ENCODE measurements around the gene WWC2.

The WWC2 gene

GRCh38 chr4:183329954-183330742, 231.1 kb downstream of the WWC2 start:
- Histone ChIP-seq H3K4me1 (no peaks in the 10 kb centered on the region), H3K27me3 (no peaks in the 10 kb centered on the region), H3K9me3 (no peaks in the 10 kb centered on the region), H3K27ac (no peak overlapping the region), H3K36me3 (no peaks in the 10 kb centered on the region), H3K4me3 (no peak overlapping the region)
- TF ChIP-seq, protein P1, sequence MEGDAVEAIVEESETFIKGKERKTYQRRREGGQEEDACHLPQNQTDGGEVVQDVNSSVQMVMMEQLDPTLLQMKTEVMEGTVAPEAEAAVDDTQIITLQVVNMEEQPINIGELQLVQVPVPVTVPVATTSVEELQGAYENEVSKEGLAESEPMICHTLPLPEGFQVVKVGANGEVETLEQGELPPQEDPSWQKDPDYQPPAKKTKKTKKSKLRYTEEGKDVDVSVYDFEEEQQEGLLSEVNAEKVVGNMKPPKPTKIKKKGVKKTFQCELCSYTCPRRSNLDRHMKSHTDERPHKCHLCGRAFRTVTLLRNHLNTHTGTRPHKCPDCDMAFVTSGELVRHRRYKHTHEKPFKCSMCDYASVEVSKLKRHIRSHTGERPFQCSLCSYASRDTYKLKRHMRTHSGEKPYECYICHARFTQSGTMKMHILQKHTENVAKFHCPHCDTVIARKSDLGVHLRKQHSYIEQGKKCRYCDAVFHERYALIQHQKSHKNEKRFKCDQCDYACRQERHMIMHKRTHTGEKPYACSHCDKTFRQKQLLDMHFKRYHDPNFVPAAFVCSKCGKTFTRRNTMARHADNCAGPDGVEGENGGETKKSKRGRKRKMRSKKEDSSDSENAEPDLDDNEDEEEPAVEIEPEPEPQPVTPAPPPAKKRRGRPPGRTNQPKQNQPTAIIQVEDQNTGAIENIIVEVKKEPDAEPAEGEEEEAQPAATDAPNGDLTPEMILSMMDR (IDR thresholded peaks at IDR 0.05), result no peak
- intact Hi-C loops (cut with DNase I; ENCODE audit: low total_unique reads), result no loop called here
- no peak for DNase-seq

GRCh38 chr4:183330841-183331240, 231.8 kb downstream of the WWC2 start:
- no peaks in the 10 kb centered on the region for H3K9me3 ChIP-seq
- TF ChIP-seq, protein P1 (IDR thresholded peaks at IDR 0.05), result no peak
- no peaks in the 10 kb centered on the region for H3K27me3 ChIP-seq
- peaks cover 0 to 2% (median 0%) of the 10 kb centered on the region in 4 donors for H3K4me1 ChIP-seq
- no peaks in the 10 kb centered on the region for H3K36me3 ChIP-seq
- no peak overlapping the region for H3K4me3 ChIP-seq
- intact Hi-C loops (cut with DNase I; ENCODE audit: low total_unique reads), result no loop called here
- no peak overlapping the region for H3K27ac ChIP-seq
- DNase-seq, result no peak

- no peaks in the 10 kb centered on the region for H3K27me3 ChIP-seq
- intact Hi-C loops (cut with DNase I; ENCODE audit: low total_unique reads), result no loop called here
- peaks cover 0 to 2% (median 0%) of the 10 kb centered on the region in 4 donors for H3K4me1 ChIP-seq
- no peaks in the 10 kb centered on the region for H3K9me3 ChIP-seq
- no peak overlapping the region for H3K4me3 ChIP-seq
- no peak overlapping the region for H3K27ac ChIP-seq
- TF ChIP-seq, protein P1 (IDR thresholded peaks at IDR 0.05), result no peak
- no peaks in the 10 kb centered on the region for H3K36me3 ChIP-seq
- DNase-seq, result no peak
Observed at GRCh38 chr4:183332447-183332846, 233.4 kb downstream of the WWC2 start.

DNA sequence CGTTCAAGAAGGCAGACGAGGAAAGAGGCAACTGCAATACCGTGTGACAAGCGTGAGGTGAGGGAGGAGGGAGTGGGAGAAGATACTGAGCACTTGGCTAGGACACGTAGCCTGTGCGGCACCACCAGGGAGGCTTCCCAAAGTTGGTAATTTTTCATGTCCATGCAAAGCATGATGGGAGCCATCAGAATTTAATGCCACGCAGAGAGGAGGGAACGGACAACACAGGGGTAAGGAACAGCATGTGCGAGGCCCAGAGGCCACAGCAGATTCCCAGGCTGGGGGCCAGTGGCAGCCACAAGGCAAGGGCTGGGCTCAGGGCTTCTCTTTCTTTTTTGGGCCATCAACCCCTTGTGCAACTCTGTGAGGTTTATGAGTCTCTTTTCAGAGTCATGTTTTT, 234.1 kb downstream of the WWC2 start:
- intact Hi-C loops (cut with DNase I; ENCODE audit: low total_unique reads), result no loop called here
- TF ChIP-seq, protein P1 (IDR thresholded peaks at IDR 0.05), result no peak

DNA sequence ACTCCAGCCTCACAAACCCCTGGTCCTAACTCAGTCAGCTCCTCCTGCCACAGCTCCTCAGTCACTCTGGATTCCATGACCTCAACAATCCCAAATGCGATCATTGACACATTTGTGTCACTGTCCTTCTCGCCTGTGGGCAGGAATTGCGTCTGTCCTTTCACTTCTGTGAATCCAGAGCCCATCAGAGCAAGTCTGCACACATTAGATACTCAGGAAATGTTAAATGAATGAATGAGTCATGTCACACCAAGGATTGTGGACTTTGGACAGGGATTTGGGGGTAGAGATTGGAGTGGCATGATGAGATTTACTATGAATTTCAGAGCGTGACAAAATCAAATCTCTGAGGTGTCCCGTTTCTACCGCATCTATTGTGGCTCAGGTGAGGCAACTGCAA, 234.9 kb downstream of the WWC2 start:
- Histone ChIP-seq H3K36me3 (no peaks in the 10 kb centered on the region), H3K27ac (no peak overlapping the region), H3K4me1 (peaks cover 0 to 2% (median 0%) of the 10 kb centered on the region in 4 donors), H3K9me3 (no peaks in the 10 kb centered on the region), H3K4me3 (no peak overlapping the region), H3K27me3 (no peaks in the 10 kb centered on the region)
- no peak for DNase-seq
- intact Hi-C loops (cut with DNase I; ENCODE audit: low total_unique reads), result no loop called here
- TF ChIP-seq, protein P1 (IDR thresholded peaks at IDR 0.05), result no peak

More for the DNA sequence above, 234.1 kb downstream of the WWC2 start:
- Histone ChIP-seq H3K27ac (no peak overlapping the region), H3K4me3 (no peak overlapping the region), H3K27me3 (no peaks in the 10 kb centered on the region), H3K9me3 (no peaks in the 10 kb centered on the region), H3K4me1 (peaks cover 0 to 2% (median 0%) of the 10 kb centered on the region in 4 donors), H3K36me3 (no peaks in the 10 kb centered on the region)
- no peak for DNase-seq
